Measurements from ENCODE around the gene CERCAM.
A peak's percentile ranks its signal among the peaks of the same experiment; 100 is the strongest.
"Not testable (repeated sequence)": the region's sequence is repeated elsewhere in the genome, so short reads cannot be mapped to it uniquely, and the experiment has no call there.

Gene CERCAM

GRCh38 chr9:128420060-128420650 lies 502 bp upstream of the CERCAM start:
- peak; percentile 69 for DNase-seq

GRCh38 chr9:128421482-128421996 lies 882 bp downstream of the CERCAM start:
- DNase-seq: no peak

DNA sequence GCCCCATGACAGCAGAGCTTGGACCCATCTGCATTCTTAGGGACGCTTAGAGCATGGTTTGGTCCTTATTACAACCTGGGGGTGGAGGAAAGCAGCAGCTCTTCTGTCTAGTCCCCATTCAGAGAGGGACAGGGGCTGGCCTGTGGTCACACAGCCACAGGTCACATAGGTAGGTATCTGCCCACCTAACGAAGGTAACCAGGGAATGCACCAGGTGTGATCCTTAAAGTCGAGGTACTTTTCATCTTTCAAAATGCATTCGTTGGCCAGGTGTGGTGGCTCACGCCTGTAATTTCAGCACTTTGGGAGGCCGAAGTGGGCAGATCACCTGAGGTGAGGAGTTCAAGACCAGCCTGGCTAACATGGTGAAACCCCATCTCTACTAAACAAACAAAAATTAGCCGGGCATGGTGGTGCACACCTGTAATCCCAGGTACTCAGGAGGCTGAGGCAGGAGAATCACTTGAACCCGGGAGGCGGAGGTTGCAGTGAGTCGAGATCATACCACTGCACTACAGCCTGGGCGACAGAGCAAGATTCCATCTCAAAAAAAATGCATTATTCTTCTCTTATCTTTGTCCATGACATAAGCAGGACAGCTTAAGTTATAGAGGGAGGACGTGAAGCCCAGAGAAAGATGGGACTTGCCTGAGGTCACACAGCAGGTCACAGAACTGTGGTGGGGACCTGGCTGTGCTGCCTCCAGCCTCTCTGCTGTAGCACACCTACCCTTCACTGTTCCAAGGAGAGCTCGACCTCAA lies 1.5 kb downstream of the CERCAM start:
- not testable (repeated sequence) for DNase-seq

DNA sequence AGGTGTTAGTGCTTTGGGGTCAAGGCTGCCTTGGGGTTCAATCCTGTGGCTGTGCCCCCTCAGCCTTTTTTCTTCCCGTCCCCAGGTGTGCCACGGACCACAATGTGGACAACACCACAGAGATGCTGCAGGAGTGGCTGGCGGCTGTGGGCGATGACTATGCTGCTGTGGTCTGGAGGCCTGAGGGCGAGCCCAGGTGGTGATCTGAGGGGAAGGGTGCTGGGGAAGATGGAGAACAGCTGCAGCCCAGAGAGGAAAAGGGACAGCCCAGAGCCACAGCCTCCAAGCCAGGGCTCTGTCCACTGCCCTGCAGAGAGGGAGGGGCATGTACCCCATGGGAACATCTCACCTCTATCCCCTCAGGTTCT lies 2.1 kb downstream of the CERCAM start:
- DNase-seq: no peak

- DNase-seq: not testable (repeated sequence)
These were observed 2.7 kb downstream of the CERCAM start for GRCh38 chr9:128423356-128423755.

DNA sequence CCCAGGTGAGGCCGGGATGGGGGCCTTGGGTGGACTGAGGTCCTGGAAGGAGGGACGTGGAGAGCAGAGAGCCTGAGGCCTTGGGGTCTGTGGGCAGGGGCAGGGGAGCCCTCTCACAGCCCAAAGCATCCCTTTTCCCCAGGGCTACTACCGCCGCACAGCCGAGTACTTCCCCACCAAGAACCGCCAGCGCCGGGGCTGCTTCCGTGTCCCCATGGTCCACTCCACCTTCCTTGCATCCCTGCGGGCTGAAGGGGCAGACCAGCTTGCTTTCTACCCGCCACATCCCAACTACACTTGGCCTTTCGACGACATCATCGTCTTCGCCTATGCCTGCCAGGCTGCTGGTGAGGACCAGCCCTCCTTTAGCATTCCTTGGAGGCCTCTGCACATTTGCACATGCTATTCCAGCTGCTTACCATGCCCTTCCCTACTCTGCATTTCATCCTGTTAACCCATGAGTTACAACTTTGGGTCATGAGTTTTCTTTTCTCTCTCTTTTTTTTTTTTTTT lies 3.7 kb downstream of the CERCAM start:
- no peak for DNase-seq

DNA sequence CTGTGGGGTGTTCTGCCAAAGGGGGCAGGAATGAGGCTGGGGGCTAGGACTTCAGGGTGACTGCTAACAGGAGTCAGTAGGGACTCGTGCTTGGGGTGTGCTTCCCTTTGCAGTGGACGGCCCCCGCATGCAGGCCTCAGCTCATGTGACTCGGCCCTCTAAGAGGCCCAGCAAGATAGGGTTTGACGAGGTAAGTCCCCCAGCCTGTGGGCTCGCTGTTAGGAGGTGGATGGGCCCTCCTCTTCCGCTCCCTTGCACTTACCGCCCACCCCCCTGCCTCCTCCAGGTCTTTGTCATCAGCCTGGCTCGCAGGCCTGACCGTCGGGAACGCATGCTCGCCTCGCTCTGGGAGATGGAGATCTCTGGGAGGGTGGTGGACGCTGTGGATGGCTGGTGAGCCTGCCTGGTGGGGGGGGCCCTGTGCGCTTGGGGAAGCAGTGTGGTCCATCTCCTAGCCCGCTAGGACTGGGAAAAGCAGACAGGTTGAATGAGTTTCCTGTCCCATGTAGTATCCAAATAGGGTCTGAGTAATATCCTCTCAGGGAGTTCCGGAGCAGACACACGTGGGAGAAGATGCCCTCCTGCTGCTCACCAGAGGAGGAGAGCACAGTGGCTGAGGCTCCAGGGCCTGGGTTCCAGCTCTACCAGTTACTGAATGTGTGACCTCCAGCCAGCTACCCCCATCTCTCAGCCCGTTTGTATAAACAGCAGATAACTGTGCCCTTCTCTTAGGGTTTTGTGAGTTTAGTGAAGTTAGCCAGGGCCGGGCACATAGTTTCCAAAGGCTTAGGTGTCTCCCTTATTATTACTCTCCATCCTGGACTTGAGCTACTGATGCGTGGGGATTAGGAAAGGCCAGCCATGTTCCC lies 8.2 kb downstream of the CERCAM start:
- no peak for DNase-seq

DNA sequence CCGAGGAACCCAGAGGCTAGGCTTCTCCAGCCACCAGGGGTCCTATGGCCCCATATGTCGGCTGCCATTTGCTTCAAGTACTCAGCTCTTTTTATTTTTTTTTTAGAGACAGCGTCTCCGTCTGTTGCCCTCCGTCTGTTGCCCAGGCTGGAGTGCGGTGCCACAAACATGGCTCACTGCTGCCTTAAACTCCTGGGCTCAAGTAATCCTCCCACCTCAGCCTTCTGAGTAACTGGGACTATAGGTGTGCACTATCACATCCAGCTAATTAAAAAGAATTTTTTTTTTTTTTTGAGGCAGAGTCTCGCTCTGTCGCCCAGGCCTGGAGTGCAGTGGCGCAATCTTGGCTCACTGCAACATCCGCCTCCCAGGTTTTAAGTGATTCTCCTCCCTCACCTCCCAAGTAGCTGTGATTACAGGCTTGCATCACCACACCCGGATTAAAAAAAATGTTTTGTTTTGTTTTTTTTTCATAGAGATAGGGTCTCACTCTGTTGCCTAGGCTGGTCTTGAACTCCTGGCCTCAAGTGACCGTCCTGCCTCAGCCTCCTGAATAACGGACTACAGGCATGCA lies 8.9 kb downstream of the CERCAM start:
- DNase-seq: no peak

GRCh38 chr9:128431207-128431606 lies 10.6 kb downstream of the CERCAM start:
- no peak for DNase-seq

DNA sequence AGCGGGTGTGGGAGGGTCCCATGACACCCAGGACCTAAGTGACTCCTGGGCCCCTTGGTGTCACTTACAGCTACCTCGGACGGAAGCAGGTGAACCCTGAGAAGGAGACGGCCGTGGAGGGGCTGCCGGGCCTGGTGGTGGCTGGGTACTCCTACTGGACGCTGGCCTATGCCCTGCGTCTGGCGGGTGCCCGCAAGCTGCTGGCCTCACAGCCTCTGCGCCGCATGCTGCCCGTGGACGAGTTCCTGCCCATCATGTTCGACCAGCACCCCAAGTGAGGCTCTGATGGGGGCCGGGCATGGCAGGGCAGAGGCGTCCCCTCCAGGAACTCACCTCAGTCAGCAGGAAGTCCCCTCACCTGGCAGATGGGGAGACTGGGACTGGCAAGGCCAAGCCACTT lies 13.7 kb downstream of the CERCAM start:
- DNase-seq: no peak

DNA sequence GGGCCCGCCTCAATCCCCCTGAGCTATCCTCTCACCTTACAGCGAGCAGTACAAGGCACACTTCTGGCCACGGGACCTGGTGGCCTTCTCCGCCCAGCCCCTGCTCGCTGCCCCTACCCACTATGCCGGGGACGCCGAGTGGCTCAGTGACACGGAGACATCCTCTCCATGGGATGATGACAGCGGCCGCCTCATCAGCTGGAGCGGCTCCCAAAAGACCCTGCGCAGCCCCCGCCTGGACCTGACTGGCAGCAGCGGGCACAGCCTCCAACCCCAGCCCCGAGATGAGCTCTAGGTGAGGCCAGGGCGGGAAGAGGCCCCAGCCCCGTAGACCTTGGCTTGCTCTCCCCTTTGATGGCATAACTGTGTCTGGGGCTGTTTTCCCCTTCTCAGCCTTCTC lies 15.0 kb downstream of the CERCAM start:
- no peak for DNase-seq

DNA sequence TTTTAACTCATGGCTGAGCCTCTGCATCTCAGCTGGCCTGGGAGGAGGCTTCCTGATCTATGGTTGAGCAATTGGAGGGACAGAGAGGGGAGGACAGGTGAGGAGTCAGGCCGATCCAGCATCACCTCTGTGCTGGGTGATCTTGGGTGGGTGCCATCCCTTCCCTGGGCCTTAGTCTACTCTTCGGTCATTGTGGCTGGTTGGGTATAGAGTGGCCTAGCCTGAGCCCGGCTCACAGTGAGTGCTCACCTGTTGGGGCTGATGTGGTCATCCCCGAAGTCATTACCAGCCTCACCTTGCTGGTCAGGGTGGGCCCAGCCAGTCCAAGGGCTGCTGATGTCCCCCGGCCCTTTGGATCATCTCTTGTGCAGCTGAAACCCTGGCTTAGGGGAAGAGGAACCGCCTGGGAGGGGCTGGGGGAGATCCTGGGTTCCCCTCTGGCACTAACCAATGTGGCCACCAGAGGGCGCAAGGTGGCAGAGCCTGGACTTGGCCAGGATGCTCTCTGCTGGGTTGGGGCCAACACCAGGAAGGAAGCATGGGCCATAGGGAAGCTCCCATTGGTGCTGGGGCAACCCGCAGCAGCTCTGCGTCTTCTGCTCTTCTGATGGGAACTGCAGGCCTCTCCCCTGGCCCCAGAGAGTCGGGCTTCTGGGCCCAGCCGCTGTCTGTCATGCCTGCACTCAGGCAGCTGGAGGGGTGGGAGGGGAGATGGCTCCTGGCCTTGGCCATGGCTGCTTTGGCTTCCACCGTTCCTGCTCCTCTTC lies 17.9 kb downstream of the CERCAM start:
- peak; percentile 84 for DNase-seq

- no peak for DNase-seq
These were observed 18.6 kb downstream of the CERCAM start for GRCh38 chr9:128439273-128439672.

- no peak for DNase-seq
These were observed 21.5 kb downstream of the CERCAM start for GRCh38 chr9:128442150-128442549.

DNA sequence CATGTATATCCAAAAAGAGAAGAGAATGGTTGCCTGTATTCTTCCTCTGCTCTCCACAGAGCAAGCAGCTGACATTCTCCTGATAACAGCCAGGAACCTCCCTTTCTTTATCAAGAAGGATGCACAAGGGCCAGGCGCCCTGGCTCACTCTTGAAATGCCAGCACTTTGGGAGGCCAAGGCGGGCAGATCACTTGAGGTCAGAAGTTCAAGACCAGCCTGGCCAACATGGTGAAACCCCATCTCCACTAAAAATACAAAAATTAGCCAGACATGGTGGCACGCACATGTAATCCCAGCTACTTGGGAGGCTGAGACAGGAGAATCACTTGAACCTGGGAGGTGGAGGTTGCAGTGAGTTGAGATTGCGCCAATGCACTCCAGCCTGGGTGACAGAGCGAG lies 25.8 kb downstream of the CERCAM start:
- not testable (repeated sequence) for DNase-seq

- no peak for DNase-seq
These were observed 28.1 kb downstream of the CERCAM start for GRCh38 chr9:128448746-128449145.

GRCh38 chr9:128454991-128455390 lies 34.3 kb downstream of the CERCAM start:
- DNase-seq: no peak

GRCh38 chr9:128455849-128456612 lies 35.4 kb downstream of the CERCAM start, which contains the start of gene ODF2:
TSS of gene ODF2 (plus strand) at chr9:128456006. CDS start at chr9:128456092, 86 bp downstream.
- peak; percentile 98 for DNase-seq

DNA sequence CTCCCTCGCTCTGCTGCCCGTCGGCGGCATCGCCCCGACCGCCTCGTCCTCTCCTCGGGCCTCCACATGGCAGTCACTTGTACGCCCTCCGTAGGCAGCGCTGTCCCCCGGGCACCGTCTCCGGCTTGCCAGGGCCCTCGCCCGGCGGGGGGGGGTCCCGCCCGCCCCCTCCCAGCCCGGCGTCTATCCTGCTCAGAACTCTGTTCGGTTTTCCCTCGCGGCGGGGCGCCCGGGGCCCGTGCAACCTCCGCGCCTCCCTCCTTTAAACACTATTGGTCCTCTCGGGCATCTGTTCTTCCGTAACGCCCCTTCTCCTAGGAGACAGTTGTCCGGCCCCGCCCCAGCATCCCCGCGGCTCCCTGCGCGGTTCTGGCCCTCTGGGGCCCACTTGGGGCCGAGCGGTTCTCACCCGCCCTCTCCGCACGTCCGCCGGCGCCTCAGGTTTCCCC lies 36.0 kb downstream of the CERCAM start:
- peak; percentile 63 for DNase-seq

DNA sequence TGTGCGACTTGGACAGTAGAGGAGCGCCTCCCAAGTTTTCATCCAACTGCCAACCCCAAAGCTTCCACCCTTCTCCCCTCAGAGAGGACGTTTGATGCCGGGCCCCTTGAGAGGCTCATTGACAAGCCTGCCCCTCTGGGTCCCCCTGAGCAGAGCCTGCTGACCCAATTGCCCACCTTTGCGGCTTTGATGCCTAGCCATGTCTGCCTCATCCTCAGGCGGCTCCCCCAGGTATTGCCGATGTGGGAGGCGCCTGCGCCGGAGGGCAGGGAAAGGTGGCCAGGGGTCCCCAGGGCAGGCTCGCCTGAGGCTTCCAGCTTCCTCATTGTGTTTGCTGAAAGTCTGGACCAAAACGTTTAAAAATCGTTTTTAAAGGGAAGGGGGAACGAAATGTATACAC lies 36.5 kb downstream of the CERCAM start:
- DNase-seq: no peak

DNA sequence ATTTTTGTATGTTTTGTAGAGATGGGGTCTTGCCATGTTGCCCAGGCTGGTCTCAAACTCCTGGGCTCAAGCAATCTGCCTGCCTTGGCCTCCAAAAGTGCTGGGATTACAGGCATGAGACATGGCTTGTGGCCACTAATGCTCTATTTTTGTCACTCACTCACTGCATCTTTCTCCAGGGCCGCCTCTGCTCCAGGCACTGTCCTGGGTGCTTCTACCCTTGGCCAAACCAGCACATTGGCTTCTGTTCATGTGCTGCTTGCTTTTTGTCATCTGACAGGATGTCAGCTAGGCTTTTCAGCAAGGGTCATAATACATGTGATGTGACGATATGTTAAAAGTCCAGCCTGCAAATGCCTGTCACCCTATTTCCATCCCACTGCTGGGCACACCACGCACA lies 38.4 kb downstream of the CERCAM start:
- DNase-seq: no peak

All from stimulated activated CD4-positive, alpha-beta T cell treated with anti-CD3 and anti-CD28 coated beads, Interleukin-12 subunit alpha, Interleukin-12 subunit beta, amount 100 ng/mL, for 4 hours (primary cell).